ENCODE data around the gene SLC35G2.

DNA sequence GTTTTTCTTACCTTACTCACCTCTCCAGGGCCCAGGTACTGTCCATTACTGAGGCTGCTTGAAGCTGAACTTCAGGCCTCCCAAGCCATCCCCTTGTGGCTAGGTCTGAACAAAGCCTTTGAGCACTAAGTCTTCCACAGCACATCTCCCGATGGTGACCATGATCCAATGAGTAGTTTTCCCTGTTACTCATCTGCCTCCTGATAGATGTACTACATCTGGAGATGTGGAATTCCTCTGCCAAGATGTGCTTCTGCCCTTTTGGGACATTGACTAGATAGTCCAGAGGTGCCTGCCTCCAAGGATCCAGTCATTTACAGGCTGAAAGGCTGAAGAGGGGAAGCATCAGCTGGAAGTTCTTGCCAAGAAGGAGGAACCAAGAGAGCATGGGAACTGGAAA lies 28.9 kb upstream of the SLC35G2 start:
- TF ChIP-seq, protein P1, sequence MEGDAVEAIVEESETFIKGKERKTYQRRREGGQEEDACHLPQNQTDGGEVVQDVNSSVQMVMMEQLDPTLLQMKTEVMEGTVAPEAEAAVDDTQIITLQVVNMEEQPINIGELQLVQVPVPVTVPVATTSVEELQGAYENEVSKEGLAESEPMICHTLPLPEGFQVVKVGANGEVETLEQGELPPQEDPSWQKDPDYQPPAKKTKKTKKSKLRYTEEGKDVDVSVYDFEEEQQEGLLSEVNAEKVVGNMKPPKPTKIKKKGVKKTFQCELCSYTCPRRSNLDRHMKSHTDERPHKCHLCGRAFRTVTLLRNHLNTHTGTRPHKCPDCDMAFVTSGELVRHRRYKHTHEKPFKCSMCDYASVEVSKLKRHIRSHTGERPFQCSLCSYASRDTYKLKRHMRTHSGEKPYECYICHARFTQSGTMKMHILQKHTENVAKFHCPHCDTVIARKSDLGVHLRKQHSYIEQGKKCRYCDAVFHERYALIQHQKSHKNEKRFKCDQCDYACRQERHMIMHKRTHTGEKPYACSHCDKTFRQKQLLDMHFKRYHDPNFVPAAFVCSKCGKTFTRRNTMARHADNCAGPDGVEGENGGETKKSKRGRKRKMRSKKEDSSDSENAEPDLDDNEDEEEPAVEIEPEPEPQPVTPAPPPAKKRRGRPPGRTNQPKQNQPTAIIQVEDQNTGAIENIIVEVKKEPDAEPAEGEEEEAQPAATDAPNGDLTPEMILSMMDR (IDR thresholded peaks at IDR 0.05; ENCODE audit: insufficient read depth, low read length, poor library complexity, severe bottlenecking): no peak
- no peak for TF ChIP-seq EZH2phosphoT487 (conservative IDR thresholded peaks at IDR 0.05; ENCODE audit: low read length)

Data from SU-DHL-6 (cell line).